SHP77 treated with DMSO at 0.1 percent for 48 hours (cell line): ENCODE data around the gene CAPS.
A peak's percentile ranks its signal among the peaks of the same experiment; 100 is the strongest.

Source experiments
- DNase-seq: peaks from one replicate; lab custom pipeline; 2025; lab: John Stamatoyannopoulos, UW

The CAPS gene

GRCh38 chr19:5934069-5934401 is 20.0 kb downstream of the CAPS start:
- no peak for DNase-seq

- DNase-seq: no peak
These were observed 20.9 kb downstream of the CAPS start for GRCh38 chr19:5934774-5935472.

GRCh38 chr19:5935473-5936291 is 21.6 kb downstream of the CAPS start:
- no peak for DNase-seq

GRCh38 chr19:5936292-5936592 is 22.2 kb downstream of the CAPS start:
- DNase-seq: no peak

- DNase-seq: no peak
These were observed 23.5 kb downstream of the CAPS start for GRCh38 chr19:5937550-5937949.

GRCh38 chr19:5940260-5941208 is 26.5 kb downstream of the CAPS start:
- DNase-seq: no peak

- no peak for DNase-seq
These were observed 27.6 kb downstream of the CAPS start for GRCh38 chr19:5941673-5942072.

GRCh38 chr19:5943045-5943444 is 29.0 kb downstream of the CAPS start:
- DNase-seq: no peak

- no peak for DNase-seq
These were observed 29.6 kb downstream of the CAPS start for GRCh38 chr19:5943623-5944022.

GRCh38 chr19:5947435-5947834 is 33.4 kb downstream of the CAPS start:
- no peak for DNase-seq

GRCh38 chr19:5948752-5949564 is 34.9 kb downstream of the CAPS start:
- no peak for DNase-seq

- peak; percentile 79 for DNase-seq
These were observed 35.8 kb downstream of the CAPS start for GRCh38 chr19:5949792-5950305.

- DNase-seq: no peak
These were observed 36.7 kb downstream of the CAPS start for GRCh38 chr19:5950741-5951140.

- no peak for DNase-seq
These were observed 37.3 kb downstream of the CAPS start for GRCh38 chr19:5951338-5951861.

- no peak for DNase-seq
These were observed 38.4 kb downstream of the CAPS start for GRCh38 chr19:5952193-5953029.

GRCh38 chr19:5953030-5953589 is 39.1 kb downstream of the CAPS start:
- DNase-seq: no peak

- DNase-seq: no peak
These were observed 39.7 kb downstream of the CAPS start for GRCh38 chr19:5953680-5954213.

- no peak for DNase-seq
These were observed 40.2 kb downstream of the CAPS start for GRCh38 chr19:5954293-5954692.

GRCh38 chr19:5955636-5955935 is 41.5 kb downstream of the CAPS start:
- DNase-seq: no peak

- no peak for DNase-seq
These were observed 42.3 kb downstream of the CAPS start for GRCh38 chr19:5956323-5956722.
